Activated CD8-positive, alpha-beta memory T cell treated with anti-CD3 and anti-CD28 coated beads for 1 hour (primary cell): ENCODE data around the gene PIAS3.
"Not testable (repeated sequence)": the region's sequence is repeated elsewhere in the genome, so short reads cannot be mapped to it uniquely, and the experiment has no call there.

Source experiments
- DNase-seq, 2 donors: peaks; one replicate each; pipeline ENCODE4 v3.0.0-alpha.2; 2020; ENCODE audit warnings: low read depth in 1 of 2; ENCODE audit errors: extremely low read depth in 1 of 2

Gene PIAS3

GRCh38 chr1:145826030-145826429 is 32.9 kb downstream of the PIAS3 start:
- DNase-seq, result no peak

GRCh38 chr1:145824499-145824842 is 34.4 kb downstream of the PIAS3 start:
- DNase-seq, result no peak

- DNase-seq, result peak; percentile 70 to 79
These were observed 35.0 kb downstream of the PIAS3 start, which contains the start of the genes POLR3C and RNF115 for GRCh38 chr1:145823565-145824498. POLR3C (plus strand) TSS chr1:145824200; CDS start chr1:145825777, 1,577 bp downstream. RNF115 (minus strand) TSS chr1:145824095; CDS start chr1:145823873, 222 bp downstream.

- not testable (repeated sequence) for DNase-seq
These were observed 36.0 kb downstream of the PIAS3 start for GRCh38 chr1:145822779-145823331.

- DNase-seq, result not testable (repeated sequence)
These were observed 40.8 kb downstream of the PIAS3 start for GRCh38 chr1:145818095-145818494.

- not testable (repeated sequence) for DNase-seq
These were observed 45.7 kb downstream of the PIAS3 start for GRCh38 chr1:145812977-145813810.

- DNase-seq, result no peak
These were observed 52.0 kb downstream of the PIAS3 start for GRCh38 chr1:145806844-145807243.

GRCh38 chr1:145806408-145806807 is 52.5 kb downstream of the PIAS3 start:
- no peak for DNase-seq

- DNase-seq, result no peak
These were observed 53.8 kb downstream of the PIAS3 start for GRCh38 chr1:145805057-145805456.

GRCh38 chr1:145804235-145805045 is 54.4 kb downstream of the PIAS3 start:
- DNase-seq, result no peak

GRCh38 chr1:145799806-145800205 is 59.1 kb downstream of the PIAS3 start:
- no peak for DNase-seq
